Neural cell (in vitro differentiated cells): ENCODE results near the gene CCDC40. TPM values are rescaled to one million over a fixed set of nuclear protein-coding genes. Genes with fewer than 3 reads are reported as not detected.

Experiments used
- H2AFZ ChIP-seq: fragments of 200-600, 300-800 bp; sonication (generic), shearing (Covaris generic); 2 replicates; pipeline ENCODE4 v1.6.0; 2014; ENCODE audit warnings: low read depth, mild to moderate bottlenecking, antibody characterized with exemption, low read length, moderate library complexity
- H3F3A ChIP-seq: fragments of 200-600 bp; shearing (Covaris generic); 2 replicates; pipeline ENCODE4 v1.6.1; 2016; ENCODE audit warnings: mild to moderate bottlenecking, moderate library complexity, mixed read lengths, antibody characterized with exemption, low read length; ENCODE audit not compliant: insufficient read depth, poor library complexity, severe bottlenecking
- H3K27ac ChIP-seq: fragments of 200-600, 300-800 bp; sonication (generic), shearing (Covaris generic); 2 replicates; pipeline ENCODE4 v1.5.1; 2014; ENCODE audit warnings: mild to moderate bottlenecking, low read length, moderate library complexity
- H3K27me3 ChIP-seq: fragments of 300-800, 200-600 bp; sonication (generic), shearing (Covaris generic); 2 replicates; pipeline ENCODE4 v1.6.0; 2014; ENCODE audit warnings: mild to moderate bottlenecking, low read depth, low read length, moderate library complexity; ENCODE audit not compliant: insufficient read depth
- H3K36me3 ChIP-seq: fragments of 300-800, 200-600 bp; sonication (generic), shearing (Covaris generic); 2 replicates; pipeline ENCODE4 v1.5.1; 2014; ENCODE audit warnings: mild to moderate bottlenecking, antibody characterized with exemption, low read length, moderate library complexity; ENCODE audit not compliant: insufficient read depth
- H3K4me2 ChIP-seq: fragments of 300-800, 200-600 bp; sonication (generic), shearing (Covaris generic); 2 replicates; pipeline ENCODE4 v1.6.0; 2014; ENCODE audit warnings: mild to moderate bottlenecking, low read length
- H3K4me3 ChIP-seq: fragments of 300-800, 200-600 bp; sonication (generic), shearing (Covaris generic); 2 replicates; pipeline ENCODE4 v1.5.1; 2014; ENCODE audit warnings: mild to moderate bottlenecking, low read length, moderate library complexity
- H3K79me2 ChIP-seq: fragments of 200-600 bp; shearing (Covaris generic); replicated peaks from 2 replicates; pipeline ENCODE4 v1.6.0; 2014; ENCODE audit warnings: mild to moderate bottlenecking, low read length, moderate library complexity; ENCODE audit not compliant: insufficient read depth
- H3K9ac ChIP-seq: fragments of 300-800, 200-600 bp; sonication (generic), shearing (Covaris generic); 2 replicates; pipeline ENCODE4 v1.6.1; 2016; ENCODE audit warnings: mild to moderate bottlenecking, low read length, mixed read lengths
- H3K9me2 ChIP-seq: fragments of 200-600 bp; shearing (Covaris generic); 2 replicates; pipeline ENCODE4 v1.6.1; 2016; ENCODE audit warnings: mild to moderate bottlenecking, low read length, mixed read lengths; ENCODE audit not compliant: insufficient read depth
- H3K9me3 ChIP-seq: fragments of 200-600, 300-800 bp; sonication (generic), shearing (Covaris generic); 2 replicates; pipeline ENCODE4 v1.6.1; 2016; ENCODE audit warnings: mild to moderate bottlenecking, mixed run types, low read length, moderate library complexity, mixed read lengths
- H4K20me1 ChIP-seq: fragments of 200-600 bp; shearing (Covaris generic); 2 replicates; pipeline ENCODE4 v1.6.1; 2016; ENCODE audit warnings: mild to moderate bottlenecking, mixed run types; ENCODE audit not compliant: insufficient read depth
- CTCF ChIP-seq: fragments of 450-650 bp; IDR thresholded peaks from 2 replicates; pipeline ENCODE4 v1.5.1; 2014; ENCODE audit warnings: antibody characterized with exemption, mild to moderate bottlenecking, moderate library complexity; ENCODE audit not compliant: poor library complexity, severe bottlenecking
- EP300 ChIP-seq: fragments of 450-650 bp; conservative IDR thresholded peaks from 2 replicates; pipeline ENCODE4 v1.6.1; 2014; ENCODE audit warnings: antibody characterized with exemption, mild to moderate bottlenecking, moderate library complexity; ENCODE audit not compliant: poor library complexity, severe bottlenecking
- EZH2 ChIP-seq: fragments of 200-600, 300-800 bp; shearing (Covaris generic), sonication (generic); IDR thresholded peaks from 2 replicates; pipeline ENCODE4 v1.6.1; 2014; ENCODE audit warnings: antibody characterized with exemption, low read length, borderline replicate concordance, mild to moderate bottlenecking; ENCODE audit not compliant: insufficient read depth, poor library complexity, severe bottlenecking
- MXI1 ChIP-seq: fragments of 450-650 bp; conservative IDR thresholded peaks from 2 replicates; pipeline ENCODE4 v1.6.1; 2014; ENCODE audit warnings: antibody characterized with exemption, mild to moderate bottlenecking; ENCODE audit not compliant: poor library complexity, severe bottlenecking
- POLR2AphosphoS5 ChIP-seq: IDR thresholded peaks from 2 replicates; pipeline ENCODE4 v1.6.1; 2012
- RAD21 ChIP-seq: fragments of 450-650 bp; conservative IDR thresholded peaks from 2 replicates; pipeline ENCODE4 v1.6.1; 2014; ENCODE audit warnings: antibody characterized with exemption, mild to moderate bottlenecking, moderate library complexity
- REST ChIP-seq: IDR thresholded peaks from 2 replicates; pipeline ENCODE4 v1.6.1; 2012; ENCODE audit warnings: borderline replicate concordance
- SMC3 ChIP-seq: fragments of 450-650 bp; conservative IDR thresholded peaks from 2 replicates; pipeline ENCODE4 v1.6.1; 2014; ENCODE audit warnings: antibody characterized with exemption, mild to moderate bottlenecking, moderate library complexity; ENCODE audit not compliant: poor library complexity
- TAF1 ChIP-seq: IDR thresholded peaks from 2 replicates; pipeline ENCODE4 v1.6.1; 2012; ENCODE audit warnings: low read depth
- polyA plus RNA-seq: library from polyadenylated mRNA; depleted of rRNA; stranded (reverse); fragments of >200 nt; gene quantifications from 2 replicates; pipeline ENCODE4 v1.2.3, GENCODE V29; 2014

Gene CCDC40
- polyA plus RNA-seq, 1 donor from 2014 or later, result 5.5 TPM

- Histone ChIP-seq H4K20me1 (no peaks in the 10 kb centered on the region), H3K9ac (no peak overlapping the region), H3K36me3 (no peaks in the 10 kb centered on the region), H3K9me2 (no peaks in the 10 kb centered on the region), H3F3A (no peaks in the 10 kb centered on the region), H3K27ac (no peak overlapping the region), H3K4me3 (no peak overlapping the region), H3K4me2 (no peak overlapping the region), H3K9me3 (no peaks in the 10 kb centered on the region), H3K27me3 (no peaks in the 10 kb centered on the region), H3K79me2 (peaks cover 5% of the 10 kb centered on the region), H2AFZ (no peak overlapping the region)
- TF ChIP-seq RAD21 (no peak), MXI1 (no peak)
These were observed 26.8 kb upstream of the CCDC40 start for GRCh38 chr17:80009391-80010282.

- TF ChIP-seq EZH2 (no peak), CTCF (no peak), SMC3 (no peak), EP300 (no peak), POLR2AphosphoS5 (no peak), REST (no peak), RAD21 (no peak), MXI1 (no peak), TAF1 (no peak)
- no peaks in the 10 kb centered on the region for H3K9me2 ChIP-seq
- no peak overlapping the region for H3K9ac ChIP-seq
- H3F3A ChIP-seq, result no peaks in the 10 kb centered on the region
- H3K36me3 ChIP-seq, result no peaks in the 10 kb centered on the region
- H3K9me3 ChIP-seq, result no peaks in the 10 kb centered on the region
- no peak overlapping the region for H3K27ac ChIP-seq
- no peak overlapping the region for H3K4me2 ChIP-seq
- no peak overlapping the region for H3K4me3 ChIP-seq
- no peaks in the 10 kb centered on the region for H4K20me1 ChIP-seq
- no peak overlapping the region for H2AFZ ChIP-seq
- H3K27me3 ChIP-seq, result no peaks in the 10 kb centered on the region
- peaks cover 7% of the 10 kb centered on the region for H3K79me2 ChIP-seq
These were observed 26.1 kb upstream of the CCDC40 start for GRCh38 chr17:80010283-80010858.
